ENCODE results near the gene EFCAB14. TPM values are rescaled to one million over a fixed set of nuclear protein-coding genes. Genes with fewer than 3 reads are reported as not detected.
"Not testable (repeated sequence)": the region's sequence is repeated elsewhere in the genome, so short reads cannot be mapped to it uniquely, and the experiment has no call there.

EFCAB14 gene
- total RNA-seq, 1 donor from 2014 or later: 32.4 TPM

GRCh38 chr1:46672696-46673095, 46.2 kb downstream of the EFCAB14 start:
- no peak for DNase-seq (ENCODE audit: low read depth)
- TF ChIP-seq CTCF (IDR thresholded peaks at IDR 0.05; ENCODE audit: insufficient read depth, low read length, severe bottlenecking): no peak
- no peaks in the 10 kb centered on the region for H3K36me3 ChIP-seq (ENCODE audit: control insufficient read depth, insufficient read depth, low read length)
- no peak overlapping the region for H3K4me3 ChIP-seq (ENCODE audit: low read depth, low read length)
- no peaks in the 10 kb centered on the region for H3K27me3 ChIP-seq (ENCODE audit: control insufficient read depth, insufficient read depth, low read length)
- no peak for FAIRE-seq

- no peak for TF ChIP-seq CTCF (IDR thresholded peaks at IDR 0.05; ENCODE audit: insufficient read depth, low read length, severe bottlenecking)
- DNase-seq (ENCODE audit: low read depth) (no peak), FAIRE-seq (no peak)
- Histone ChIP-seq H3K4me3 (ENCODE audit: low read depth, low read length) (no peak within 1 kb of the TSS), H3K36me3 (ENCODE audit: control insufficient read depth, insufficient read depth, low read length) (no peaks in the 10 kb centered on the region), H3K27me3 (ENCODE audit: control insufficient read depth, insufficient read depth, low read length) (no peaks in the 10 kb centered on the region)
These were observed 47.4 kb downstream of the EFCAB14 start, which contains the start of gene TEX38 for GRCh38 chr1:46671554-46671953. TSS of gene TEX38 (plus strand) at chr1:46671854. CDS start at chr1:46671935, 81 bp downstream.

- no peaks in the 10 kb centered on the region for H3K36me3 ChIP-seq (ENCODE audit: control insufficient read depth, insufficient read depth, low read length)
- H3K27me3 ChIP-seq (ENCODE audit: control insufficient read depth, insufficient read depth, low read length): no peaks in the 10 kb centered on the region
- no peak for DNase-seq (ENCODE audit: low read depth)
- FAIRE-seq: no peak
- no peak for TF ChIP-seq CTCF (IDR thresholded peaks at IDR 0.05; ENCODE audit: insufficient read depth, low read length, severe bottlenecking)
- no peak overlapping the region for H3K4me3 ChIP-seq (ENCODE audit: low read depth, low read length)
These were observed 48.8 kb downstream of the EFCAB14 start for GRCh38 chr1:46670134-46670533.

GRCh38 chr1:46667782-46668760, 50.8 kb downstream of the EFCAB14 start, which contains the start of gene ATPAF1:
TSS of gene ATPAF1 (minus strand) at chr1:46668364. CDS start at chr1:46668322, 42 bp downstream.
- H3K27me3 ChIP-seq (ENCODE audit: control insufficient read depth, insufficient read depth, low read length): no peaks in the 10 kb centered on the region
- peak; percentile 44 for DNase-seq (ENCODE audit: low read depth)
- peak within 1 kb of the TSS; percentile 66 for H3K4me3 ChIP-seq (ENCODE audit: low read depth, low read length)
- peaks cover 3% of the 10 kb centered on the region for H3K36me3 ChIP-seq (ENCODE audit: control insufficient read depth, insufficient read depth, low read length)
- no peak for TF ChIP-seq CTCF (IDR thresholded peaks at IDR 0.05; ENCODE audit: insufficient read depth, low read length, severe bottlenecking)
- FAIRE-seq: no peak

GRCh38 chr1:46665983-46666382, 52.9 kb downstream of the EFCAB14 start:
- no peak overlapping the region for H3K4me3 ChIP-seq (ENCODE audit: low read depth, low read length)
- H3K27me3 ChIP-seq (ENCODE audit: control insufficient read depth, insufficient read depth, low read length): no peaks in the 10 kb centered on the region
- DNase-seq (ENCODE audit: low read depth) (no peak), FAIRE-seq (no peak)
- no peak for TF ChIP-seq CTCF (IDR thresholded peaks at IDR 0.05; ENCODE audit: insufficient read depth, low read length, severe bottlenecking)
- H3K36me3 ChIP-seq (ENCODE audit: control insufficient read depth, insufficient read depth, low read length): peaks cover 3% of the 10 kb centered on the region

GRCh38 chr1:46662919-46663318, 56.0 kb downstream of the EFCAB14 start:
- not testable (repeated sequence) for DNase-seq (ENCODE audit: low read depth); FAIRE-seq; H3K27me3 ChIP-seq (ENCODE audit: control insufficient read depth, insufficient read depth, low read length); H3K4me3 ChIP-seq (ENCODE audit: low read depth, low read length); H3K36me3 ChIP-seq (ENCODE audit: control insufficient read depth, insufficient read depth, low read length)

- not testable (repeated sequence) for H3K36me3 ChIP-seq (ENCODE audit: control insufficient read depth, insufficient read depth, low read length); H3K27me3 ChIP-seq (ENCODE audit: control insufficient read depth, insufficient read depth, low read length); FAIRE-seq
These were observed 58.8 kb downstream of the EFCAB14 start for GRCh38 chr1:46660116-46660515.

More at GRCh38 chr1:46660116-46660515, 58.8 kb downstream of the EFCAB14 start:
- DNase-seq (ENCODE audit: low read depth); H3K4me3 ChIP-seq (ENCODE audit: low read depth, low read length): not testable (repeated sequence)

Data from bronchial epithelial cell (primary cell).